Activated T-helper 1 cell treated with Interleukin-2 at 50 U/mL for 16 hours (primary cell): ENCODE data around the gene BCO1.

Experiments
- DNase-seq: peaks from one replicate; pipeline ENCODE4 v3.0.0-alpha.2; 2020; ENCODE audit warnings: low read depth

BCO1 gene

GRCh38 chr16:81232740-81233367 is 5.6 kb upstream of the BCO1 start:
- no peak for DNase-seq

DNA sequence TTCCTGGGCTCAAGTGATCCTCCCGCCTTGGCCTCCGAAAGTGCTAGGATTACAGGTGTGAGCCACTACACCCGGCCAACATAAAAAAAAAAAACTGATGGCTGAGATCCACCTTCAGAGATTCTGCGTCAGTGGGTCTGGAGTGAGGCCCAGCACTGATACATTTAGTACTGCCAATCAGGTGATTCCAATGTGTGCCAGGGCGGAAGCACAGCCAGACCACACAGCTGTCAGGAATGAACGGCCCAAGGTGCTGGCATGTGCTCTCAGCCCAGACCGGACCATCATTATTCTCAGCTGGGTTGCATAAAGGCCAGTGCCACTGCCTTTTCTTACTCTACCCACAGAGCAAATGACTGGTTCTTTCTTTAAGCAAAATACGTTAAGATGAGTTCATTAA is 1.2 kb upstream of the BCO1 start:
- DNase-seq = no peak

- no peak for DNase-seq
Observed at GRCh38 chr16:81237942-81238295, 570 bp upstream of the BCO1 start.

GRCh38 chr16:81239367-81240121 is 1.1 kb downstream of the BCO1 start:
- no peak for DNase-seq

GRCh38 chr16:81241706-81242105 is 3.2 kb downstream of the BCO1 start:
- DNase-seq = no peak

DNA sequence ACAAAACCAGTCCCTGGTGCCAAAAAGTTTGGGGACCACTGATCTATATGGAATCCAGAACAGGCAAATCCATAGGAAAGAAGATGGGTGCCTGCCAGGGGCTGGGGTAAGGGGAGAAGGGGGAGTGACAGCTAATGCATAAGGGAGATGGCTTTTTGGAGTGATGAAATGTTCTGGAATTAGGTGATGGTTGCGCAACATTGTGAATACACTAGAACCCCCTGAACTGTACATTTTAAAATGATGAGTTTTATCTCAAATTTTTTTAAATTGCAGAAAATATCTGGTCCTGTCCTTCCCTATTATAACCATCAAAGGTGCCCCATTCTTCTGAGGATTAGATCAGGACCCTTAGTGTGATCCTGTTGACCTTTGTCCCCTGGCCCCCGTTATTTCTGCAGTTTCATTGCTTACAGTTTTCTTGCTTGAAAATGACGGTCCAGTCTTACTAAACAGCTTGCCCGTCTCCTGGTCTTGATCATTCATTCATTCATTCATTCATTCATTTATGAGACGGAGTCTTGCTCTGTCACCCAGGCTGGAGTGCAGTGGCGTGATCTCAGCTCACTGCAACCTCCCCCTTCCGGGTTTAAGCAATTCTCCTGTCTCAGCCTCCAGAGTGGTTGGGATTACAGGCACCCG is 4.6 kb downstream of the BCO1 start:
- no peak for DNase-seq

DNA sequence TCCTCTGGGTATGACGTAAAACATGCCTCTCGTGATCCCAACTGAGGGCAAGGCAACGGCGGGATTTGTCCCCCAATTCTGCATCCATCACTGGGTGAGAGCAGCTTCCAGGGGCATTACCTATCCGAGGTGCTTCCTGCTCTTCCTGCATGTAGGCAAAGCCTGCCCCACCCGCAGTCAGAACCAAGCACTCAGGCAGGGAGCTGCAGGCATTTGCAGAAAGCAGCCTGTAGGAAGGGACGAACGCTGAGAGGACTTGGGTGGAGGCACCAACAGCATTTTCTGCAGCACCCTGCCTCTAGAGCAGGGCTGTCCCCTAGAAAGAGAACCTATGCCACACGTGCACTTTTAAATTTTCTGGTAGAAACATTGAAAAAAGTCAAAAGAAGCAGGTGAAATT is 5.5 kb downstream of the BCO1 start:
- no peak for DNase-seq

DNA sequence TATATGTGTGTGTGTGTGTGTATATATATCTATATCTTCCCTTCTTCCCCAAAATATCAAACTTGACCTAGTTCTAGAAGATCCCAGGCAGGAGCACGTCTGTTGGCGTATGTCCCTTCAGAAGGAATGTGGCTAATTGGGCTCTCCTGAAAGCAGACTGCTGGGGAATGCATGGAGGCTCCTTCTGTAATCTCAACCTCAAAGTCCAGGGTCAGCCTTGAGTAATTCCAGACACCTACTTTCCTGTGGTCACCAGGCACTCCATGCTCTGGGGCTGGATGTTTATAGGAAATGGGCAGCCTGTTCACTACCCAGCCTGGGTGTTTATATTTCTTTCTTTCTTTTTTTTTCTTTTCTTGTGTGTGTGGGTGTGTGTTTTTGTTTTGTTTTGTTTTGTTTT is 13.4 kb downstream of the BCO1 start:
- DNase-seq = no peak

DNA sequence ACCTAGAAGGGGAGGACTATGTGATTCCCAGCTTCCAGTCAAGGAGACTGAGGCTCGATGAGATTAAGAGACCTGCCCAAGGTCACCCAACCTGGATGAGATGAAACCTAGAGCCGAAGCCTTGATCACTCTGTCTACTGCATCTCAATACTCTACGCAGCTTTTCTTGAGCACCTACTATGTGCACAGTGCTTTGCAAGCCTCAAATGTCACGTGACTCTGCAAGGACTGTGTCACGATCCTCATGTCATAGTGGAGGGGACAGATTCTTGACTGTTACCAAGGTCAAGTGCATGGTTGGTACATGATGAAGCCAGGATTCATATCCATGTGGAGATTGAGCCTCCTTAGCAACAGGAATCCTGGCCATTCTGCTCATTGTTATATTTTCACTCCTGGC is 14.7 kb downstream of the BCO1 start:
- no peak for DNase-seq

DNA sequence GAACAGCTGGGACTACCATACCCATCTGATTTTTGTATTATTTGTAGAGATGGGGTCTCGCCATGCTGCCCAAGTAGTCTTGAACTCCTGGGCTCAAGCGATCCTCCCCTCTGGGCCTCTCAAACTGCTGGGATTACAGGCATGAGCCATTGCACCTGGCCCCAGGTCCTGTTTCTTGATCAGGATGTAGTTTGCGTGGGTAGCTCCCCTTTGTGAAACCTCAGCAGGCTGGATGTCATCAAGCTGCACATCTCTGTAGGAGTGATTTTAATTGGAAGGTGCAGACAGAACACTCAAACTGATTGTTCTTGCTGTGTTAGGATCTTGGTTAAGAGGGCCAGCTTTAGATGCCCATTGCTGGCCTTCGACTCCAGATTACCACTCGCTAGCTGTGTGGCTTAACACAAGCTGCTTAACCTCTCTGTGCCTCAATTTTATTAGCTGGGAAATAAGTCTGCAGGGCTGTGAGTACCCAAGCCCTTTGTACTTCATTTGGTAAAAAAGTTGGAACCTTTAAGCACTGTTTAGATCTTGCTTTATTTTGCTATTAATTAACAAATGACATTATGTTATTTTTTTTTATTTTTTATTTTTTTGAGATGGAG is 16.5 kb downstream of the BCO1 start:
- DNase-seq = no peak

DNA sequence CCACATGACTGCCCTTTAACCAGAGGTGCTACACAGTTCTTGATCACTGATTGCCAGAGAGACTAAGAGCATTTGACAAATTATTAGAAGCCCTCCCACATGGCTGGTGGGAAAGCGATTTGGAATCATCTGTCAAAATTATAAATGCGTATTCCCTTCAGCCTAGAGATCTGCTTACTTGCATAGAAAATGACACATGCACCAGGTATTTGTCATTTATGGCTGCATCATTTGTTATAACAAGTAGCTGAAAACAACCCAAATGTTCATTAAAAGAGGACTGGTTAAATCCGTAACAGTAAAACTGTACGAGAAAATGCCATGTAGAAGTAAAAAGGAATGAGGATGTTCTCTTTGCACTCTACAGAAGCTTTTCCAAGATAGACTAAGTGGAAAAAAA is 21.4 kb downstream of the BCO1 start:
- no peak for DNase-seq

DNA sequence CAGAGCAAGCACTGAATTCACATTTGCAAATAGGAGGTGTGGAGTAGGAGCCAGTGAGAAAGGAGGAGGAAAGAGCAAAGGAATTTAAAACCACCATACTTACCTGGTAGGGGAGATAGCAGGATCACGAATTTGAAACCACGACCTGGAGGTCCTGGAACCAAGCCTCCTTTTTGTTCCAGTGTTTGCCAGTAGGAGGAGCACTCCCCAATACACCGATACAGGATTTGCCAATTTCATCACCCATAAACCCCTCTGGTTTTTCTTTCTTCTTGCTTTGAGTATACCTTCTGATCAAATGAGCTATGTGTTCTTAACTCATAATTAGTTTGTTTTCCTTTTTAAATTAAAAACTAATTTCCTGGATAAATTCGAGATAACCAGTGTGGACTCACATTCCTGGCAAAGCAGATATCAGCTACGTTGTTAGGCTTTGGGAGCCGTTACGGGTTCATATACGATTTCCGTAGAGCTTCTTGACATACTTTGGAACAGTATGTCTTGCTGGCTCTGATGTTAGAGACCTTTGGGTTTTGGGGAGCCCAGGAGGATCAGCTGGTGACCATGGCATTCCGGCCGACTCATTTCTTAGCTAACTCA is 22.7 kb downstream of the BCO1 start:
- DNase-seq = no peak

DNA sequence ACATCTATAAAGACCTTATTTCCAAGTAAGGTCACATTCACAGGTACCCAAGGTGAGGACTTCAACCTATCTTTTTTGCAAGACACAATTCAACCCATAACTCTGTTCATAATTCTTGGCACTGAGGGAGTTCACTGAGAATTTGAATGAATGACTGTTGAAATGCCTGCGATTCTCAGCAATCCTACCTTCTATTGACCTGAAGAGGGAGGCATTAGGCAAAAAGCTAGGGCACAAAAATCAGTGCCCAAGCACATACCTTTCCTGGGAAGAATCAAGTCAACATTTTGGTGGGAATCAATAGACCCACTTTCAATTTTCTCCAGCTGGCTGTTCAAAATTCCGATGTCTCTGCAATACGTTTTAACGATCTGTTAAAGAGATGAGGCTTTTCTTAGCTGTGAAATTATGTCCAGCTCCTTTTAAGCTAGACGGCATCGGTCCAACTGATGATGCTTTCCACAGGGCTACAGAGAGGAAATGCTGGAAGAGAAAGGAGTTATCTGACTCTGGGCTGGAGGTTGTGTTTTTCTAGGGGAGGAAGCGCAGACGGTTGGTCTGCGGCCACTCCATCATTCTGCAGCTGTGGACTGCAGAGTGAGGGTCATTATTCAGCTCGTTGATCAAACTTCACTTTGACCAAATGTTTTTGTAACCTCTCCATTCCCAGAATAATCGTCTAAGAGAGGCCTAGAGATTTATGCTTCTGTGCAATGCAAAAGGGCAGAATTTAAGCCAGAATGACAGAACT is 25.2 kb downstream of the BCO1 start:
- no peak for DNase-seq

DNA sequence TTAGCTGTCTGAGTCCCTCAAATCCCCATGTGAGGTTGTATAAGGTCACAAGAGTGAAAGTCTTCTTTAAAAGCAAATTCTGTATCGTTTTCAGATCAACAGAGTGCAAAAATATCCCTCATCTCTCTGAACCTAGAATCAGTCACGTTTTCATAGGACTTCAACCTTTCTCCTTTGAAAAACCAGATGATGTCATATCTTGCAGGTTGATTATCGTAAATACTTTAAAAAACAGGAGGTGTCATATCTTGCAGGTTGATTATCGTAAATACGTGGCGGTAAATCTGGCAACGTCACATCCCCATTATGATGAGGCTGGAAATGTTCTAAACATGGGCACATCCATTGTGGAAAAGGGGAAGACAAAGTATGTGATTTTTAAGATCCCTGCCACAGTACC is 25.9 kb downstream of the BCO1 start:
- DNase-seq = no peak

DNA sequence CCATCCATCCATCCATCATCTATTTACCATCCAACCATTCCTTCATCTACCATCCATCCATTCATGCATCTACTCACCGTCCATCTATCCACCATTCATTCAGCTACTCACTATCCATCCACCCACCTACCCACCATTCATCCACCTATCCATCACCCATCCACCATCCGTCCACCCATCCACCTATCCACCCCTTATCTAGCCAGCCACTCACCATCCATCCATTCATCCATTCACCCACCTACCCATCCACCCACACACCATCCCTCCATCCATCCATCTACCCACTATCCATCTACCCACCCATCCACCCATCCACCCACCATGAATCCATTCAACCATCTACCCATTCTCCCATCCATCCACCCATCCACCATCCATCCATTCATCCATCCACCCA is 26.6 kb downstream of the BCO1 start:
- no peak for DNase-seq

DNA sequence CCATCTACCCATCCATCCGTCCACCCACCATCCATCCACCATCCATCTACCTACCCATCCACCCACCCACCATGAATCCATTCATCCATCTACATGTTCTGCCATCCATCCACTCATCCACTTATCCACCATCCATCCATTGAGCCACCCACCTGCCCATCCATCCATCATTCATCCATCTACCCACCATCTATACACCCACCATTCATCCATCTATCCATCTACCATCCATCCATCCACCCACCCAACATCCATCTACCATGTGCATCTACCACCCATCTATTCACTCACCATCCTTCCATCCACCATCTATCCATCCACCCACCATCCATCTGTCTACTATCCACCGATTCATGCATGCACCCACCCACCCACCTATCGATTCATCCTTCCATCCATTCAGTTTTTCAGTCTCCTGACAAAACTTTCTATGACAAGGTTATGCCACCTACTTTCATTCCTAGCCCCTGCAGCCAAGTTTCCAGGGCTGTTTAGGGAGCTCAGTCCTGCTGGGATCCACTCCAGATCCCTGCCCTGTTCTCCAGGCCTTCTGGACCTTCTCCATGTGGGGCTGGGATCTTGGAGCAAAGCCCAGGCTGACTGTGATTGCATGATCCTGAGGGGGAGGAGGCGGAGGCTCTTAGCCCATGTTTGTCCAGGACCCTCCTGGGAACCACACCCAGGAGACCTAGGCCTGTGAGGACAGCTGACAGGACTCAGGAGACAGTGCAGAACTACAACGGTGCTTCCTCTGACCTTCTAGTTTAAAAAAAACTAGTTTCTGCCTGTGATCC is 27.4 kb downstream of the BCO1 start:
- no peak for DNase-seq

- no peak for DNase-seq
Observed at GRCh38 chr16:81266680-81267095, 28.2 kb downstream of the BCO1 start.

DNA sequence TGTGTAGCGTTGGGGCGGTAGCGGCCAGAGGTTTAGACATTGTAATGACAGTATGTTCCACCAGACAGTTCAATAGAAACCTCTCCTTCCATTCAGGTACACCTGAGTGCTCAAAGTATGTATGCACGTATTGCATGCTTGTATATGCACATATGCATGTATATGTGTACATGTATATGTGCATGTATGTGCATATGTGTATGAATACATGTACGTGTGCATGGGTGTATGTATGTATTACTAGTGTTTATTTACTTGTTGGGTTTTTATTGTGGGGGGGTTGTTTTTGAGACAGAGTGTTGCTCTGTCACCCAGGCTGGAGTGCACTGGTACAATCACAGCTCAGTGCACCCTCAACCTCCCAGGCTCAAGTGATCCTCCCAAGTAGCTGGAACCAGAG is 30.0 kb downstream of the BCO1 start:
- DNase-seq = no peak

DNA sequence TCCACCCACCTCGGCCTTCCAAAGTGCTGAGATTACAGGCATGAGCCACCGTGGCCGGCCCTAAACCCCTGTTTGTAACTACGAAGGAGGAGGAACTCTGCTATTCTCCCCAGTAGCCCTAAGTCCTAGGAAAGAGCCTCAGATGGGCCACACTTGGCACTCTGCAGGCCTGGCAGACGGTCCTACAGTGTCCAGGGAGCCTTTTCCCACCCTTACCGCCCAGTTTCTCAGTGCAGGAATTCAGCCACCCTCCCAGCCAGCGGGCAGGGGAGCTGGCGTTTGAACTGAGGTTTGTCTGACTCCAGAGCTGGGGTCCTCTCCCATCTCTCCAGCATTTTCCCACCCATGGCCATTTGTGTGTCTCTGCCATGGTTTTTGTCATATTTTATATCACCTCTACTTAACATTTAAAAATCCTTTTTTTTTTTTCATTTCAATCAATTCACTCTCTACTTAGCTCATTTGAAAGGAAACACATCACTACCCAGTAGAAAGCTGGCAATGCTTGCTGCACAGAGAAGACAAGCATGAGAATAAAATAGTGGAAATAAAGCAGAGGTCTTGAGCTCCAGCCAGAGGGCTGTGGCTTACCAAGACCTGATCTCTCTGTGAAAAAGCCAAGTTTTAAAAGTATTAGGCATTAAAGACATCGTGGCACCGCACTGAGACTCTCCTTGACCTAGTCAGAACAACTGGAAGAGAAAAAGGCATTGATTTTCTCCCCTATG is 34.9 kb downstream of the BCO1 start:
- DNase-seq = no peak

DNA sequence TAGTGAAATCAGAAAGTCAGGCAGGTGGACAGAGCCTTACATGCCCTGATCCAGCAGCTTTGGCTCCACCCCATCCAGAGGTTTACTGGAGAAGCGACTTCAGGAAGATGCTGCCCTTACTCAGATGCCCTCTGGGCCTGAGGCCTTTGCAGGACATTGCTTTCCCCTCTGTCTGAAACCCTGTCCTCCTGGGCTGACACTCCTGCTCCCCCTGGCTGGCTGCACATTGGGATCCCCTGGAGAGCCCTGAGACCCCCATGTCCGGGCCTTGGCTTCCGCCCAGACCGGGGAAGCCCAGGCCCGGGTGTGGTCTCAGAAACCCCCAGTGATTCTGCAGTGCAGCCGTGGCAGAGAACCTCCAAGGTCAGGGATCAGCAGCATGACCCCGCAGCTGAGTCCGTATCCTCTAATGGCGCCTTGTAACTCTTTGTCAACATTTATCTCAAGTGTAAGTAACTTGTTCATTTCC is 36.6 kb downstream of the BCO1 start:
- no peak for DNase-seq
